Fibroblast of lung (primary cell): Measurements from ENCODE around the gene HIGD2A. TPM values are rescaled to one million over a fixed set of nuclear protein-coding genes. Genes with fewer than 3 reads are reported as not detected.

Source experiments
- DNase-seq, 2 donors: peaks; one replicate each; pipeline versions ENCODE4 v3.0.0 to v3.0.0-alpha.2; 2010; ENCODE audit warnings: low read depth in 2 of 2
- H2AFZ ChIP-seq: 2 replicates; pipeline ENCODE4 v1.5.1; 2012; ENCODE audit warnings: low read length, control low read depth, inconsistent platforms
- H3K27ac ChIP-seq: 2 replicates; pipeline ENCODE4 v1.5.1; 2011; ENCODE audit warnings: low read length, control low read depth; ENCODE audit not compliant: insufficient read depth
- H3K27me3 ChIP-seq: 2 replicates; pipeline ENCODE4 v1.5.1; 2011; ENCODE audit warnings: mild to moderate bottlenecking, low read length; ENCODE audit not compliant: control insufficient read depth, insufficient read depth
- H3K36me3 ChIP-seq: 2 replicates; pipeline ENCODE4 v1.5.1; 2011; ENCODE audit warnings: low read length; ENCODE audit not compliant: control insufficient read depth, insufficient read depth
- H3K4me1 ChIP-seq: 2 replicates; pipeline ENCODE4 v1.5.1; 2011; ENCODE audit warnings: low read length; ENCODE audit not compliant: control insufficient read depth, insufficient read depth; ENCODE audit errors: extremely low read depth
- H3K4me2 ChIP-seq: 2 replicates; pipeline ENCODE4 v1.5.1; 2011; ENCODE audit warnings: low read length, control low read depth; ENCODE audit not compliant: insufficient read depth; ENCODE audit errors: extremely low read depth
- H3K4me3 ChIP-seq, 4 experiments: fragments of 200-600 bp in 1 of 4; sonication (generic) in 1 of 4; replicated peaks in 1 of 4; 2 replicates each; pipeline ENCODE4 v1.5.1; 2011 to 2016; ENCODE audit warnings: low read length in 4 of 4, low read depth in 3 of 4, mild to moderate bottlenecking in 3 of 4, control low read depth in 2 of 4, inconsistent platforms in 1 of 4, mixed read lengths in 1 of 4; ENCODE audit not compliant: insufficient read depth in 1 of 4; ENCODE audit errors: control extremely low read depth in 1 of 4
- H3K79me2 ChIP-seq: 2 replicates; pipeline ENCODE4 v1.5.1; 2012; ENCODE audit warnings: mild to moderate bottlenecking, low read length, inconsistent platforms; ENCODE audit not compliant: control insufficient read depth, insufficient read depth
- H3K9ac ChIP-seq: 2 replicates; pipeline ENCODE4 v1.5.1; 2011; ENCODE audit warnings: mild to moderate bottlenecking, low read length, control low read depth; ENCODE audit not compliant: insufficient read depth
- H3K9me3 ChIP-seq: 2 replicates; pipeline ENCODE4 v1.5.1; 2012; ENCODE audit warnings: low read depth, low read length; ENCODE audit not compliant: control insufficient read depth, insufficient read depth
- H4K20me1 ChIP-seq: 2 replicates; pipeline ENCODE4 v1.5.1; 2011; ENCODE audit warnings: low read length; ENCODE audit not compliant: control insufficient read depth, insufficient read depth; ENCODE audit errors: extremely low read depth
- CTCF ChIP-seq, 2 donors: IDR thresholded peaks in 1 of 2; conservative IDR thresholded peaks in 1 of 2; 1 replicate in 1 of 2; 2 replicates in 1 of 2; pipeline ENCODE4 v1.5.1; 2011 to 2012; ENCODE audit warnings: low read length in 2 of 2, control low read depth in 1 of 2, inconsistent platforms in 1 of 2, low read depth in 1 of 2, mild to moderate bottlenecking in 1 of 2
- EZH2 ChIP-seq: IDR thresholded peaks from 2 replicates; pipeline ENCODE4 v1.5.1; 2012; ENCODE audit warnings: low read length, control low read depth, mild to moderate bottlenecking; ENCODE audit errors: missing control alignments
- polyA plus RNA-seq, 2 donors: library from polyadenylated mRNA; depleted of rRNA in 1 of 2; stranded (reverse) in 1 of 2; unstranded in 1 of 2; fragments of >200 nt; gene quantifications; 2 replicates each; pipeline ENCODE4 v1.2.1, GENCODE V29; 2011 to 2012; ENCODE audit warnings: missing spikeins in 1 of 2
- total RNA-seq: library from RNA; depleted of rRNA; stranded (reverse); fragments of >200 nt; gene quantifications from 2 replicates; pipeline ENCODE4 v1.2.1, GENCODE V29; 2014

Gene HIGD2A
- total and polyA plus RNA-seq, 2 donors (not counting 1 experiment from before 2014, with no cell fraction given), result 54.7 to 77.6 TPM

DNA sequence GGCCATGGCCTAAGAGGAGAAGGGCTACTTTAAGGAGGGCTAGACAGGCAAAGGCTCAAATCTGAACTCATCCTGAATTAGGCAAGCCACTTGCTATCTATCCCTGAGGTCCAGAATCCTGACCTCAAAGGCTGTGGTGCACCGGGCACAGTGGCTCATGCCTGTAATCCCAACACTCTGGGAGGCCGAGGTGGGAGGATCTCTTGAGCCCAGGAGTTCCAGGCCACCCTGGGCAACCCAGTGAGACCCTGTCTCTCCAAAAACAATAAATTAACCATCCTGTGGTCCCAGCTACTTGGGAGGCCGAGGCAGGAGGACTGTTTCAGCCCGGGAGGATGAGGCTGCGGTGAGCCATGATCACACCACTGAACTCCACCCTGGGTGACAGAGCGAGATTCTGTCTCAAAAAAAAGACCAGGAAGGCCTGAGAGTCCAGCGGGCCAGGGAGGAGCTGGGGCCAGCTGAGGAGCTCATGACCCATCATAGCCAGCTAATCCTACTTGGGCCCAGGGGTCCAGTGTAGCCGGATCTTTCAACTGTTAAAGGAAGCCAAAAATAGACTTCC lies 4.1 kb upstream of the HIGD2A start:
- DNase-seq, result no peak
- peaks cover 9% of the 10 kb centered on the region for H3K4me1 ChIP-seq

GRCh38 chr5:176384991-176385390 lies 3.6 kb upstream of the HIGD2A start:
- H4K20me1 ChIP-seq, result no peaks in the 10 kb centered on the region
- no peaks in the 10 kb centered on the region for H3K27me3 ChIP-seq
- no peak overlapping the region for H3K27ac ChIP-seq
- H3K9ac ChIP-seq, result no peak overlapping the region
- peaks cover 16% of the 10 kb centered on the region for H3K36me3 ChIP-seq
- H3K9me3 ChIP-seq, result no peaks in the 10 kb centered on the region
- H3K4me1 ChIP-seq, result peaks cover 12% of the 10 kb centered on the region
- TF ChIP-seq EZH2, result no peak
- no peak for TF ChIP-seq CTCF (conservative IDR thresholded peaks at IDR 0.05 in 1 of 2, IDR thresholded peaks at IDR 0.05 in 1 of 2; ENCODE audit: low read depth in 1 of 2, low read length in 2 of 2)
- H3K4me2 ChIP-seq, result no peak overlapping the region
- no peak overlapping the region for H2AFZ ChIP-seq
- no peak for DNase-seq
- no peak overlapping the region for H3K4me3 ChIP-seq
- peaks cover 31% of the 10 kb centered on the region for H3K79me2 ChIP-seq

More for the DNA sequence above, 4.1 kb upstream of the HIGD2A start:
- Histone ChIP-seq H2AFZ (no peak overlapping the region), H3K27me3 (no peaks in the 10 kb centered on the region), H3K9me3 (no peaks in the 10 kb centered on the region), H3K9ac (no peak overlapping the region), H3K4me3 (no peak overlapping the region), H3K27ac (no peak overlapping the region), H3K36me3 (peaks cover 16% of the 10 kb centered on the region), H4K20me1 (no peaks in the 10 kb centered on the region), H3K4me2 (no peak overlapping the region), H3K79me2 (peaks cover 30% of the 10 kb centered on the region)
- no peak for TF ChIP-seq CTCF (conservative IDR thresholded peaks at IDR 0.05 in 1 of 2, IDR thresholded peaks at IDR 0.05 in 1 of 2; ENCODE audit: low read depth in 1 of 2, low read length in 2 of 2)
- TF ChIP-seq EZH2, result no peak

DNA sequence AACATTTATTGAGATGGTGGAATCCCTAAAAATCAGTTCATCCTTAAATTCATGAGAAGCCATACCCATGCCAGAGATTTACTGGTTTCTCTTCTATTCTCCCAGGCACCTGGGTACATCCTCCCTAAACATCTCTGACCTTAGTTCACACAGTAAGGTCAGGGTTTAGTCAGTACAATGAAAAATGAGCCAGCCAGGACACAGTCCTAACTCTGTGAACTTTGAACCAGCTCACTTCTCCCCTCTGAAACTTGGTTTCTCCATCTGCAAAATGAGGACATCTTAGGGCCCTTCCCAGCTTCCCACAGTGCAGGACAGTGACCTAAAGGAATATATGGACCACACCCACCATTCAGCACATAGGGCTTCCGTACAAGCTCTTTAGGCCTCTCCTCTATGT lies 2.1 kb upstream of the HIGD2A start:
- Histone ChIP-seq H3K27me3 (no peaks in the 10 kb centered on the region), H3K79me2 (peaks cover 31% of the 10 kb centered on the region), H3K4me3 (peak overlapping the region in 2 of 4 experiments; percentile 91 to 92), H3K4me2 (peak overlapping the region; percentile 86), H4K20me1 (no peaks in the 10 kb centered on the region), H2AFZ (no peak overlapping the region), H3K9ac (no peak overlapping the region), H3K27ac (no peak overlapping the region), H3K36me3 (peaks cover 16% of the 10 kb centered on the region), H3K4me1 (peaks cover 12% of the 10 kb centered on the region), H3K9me3 (no peaks in the 10 kb centered on the region)
- no peak for DNase-seq
- no peak for TF ChIP-seq EZH2
- no peak for TF ChIP-seq CTCF (conservative IDR thresholded peaks at IDR 0.05 in 1 of 2, IDR thresholded peaks at IDR 0.05 in 1 of 2; ENCODE audit: low read depth in 1 of 2, low read length in 2 of 2)
